Fibroblast of mammary gland (primary cell): ENCODE measurements around the gene ZNF436.
"Not testable (repeated sequence)": the region's sequence is repeated elsewhere in the genome, so short reads cannot be mapped to it uniquely, and the experiment has no call there.

Experiments
- DNase-seq: peaks from one replicate; pipeline ENCODE4 v3.0.0-alpha.2; 2010; ENCODE audit warnings: low read depth
- H3K4me3 ChIP-seq: 2 replicates; pipeline ENCODE4 v1.5.1; 2011; ENCODE audit warnings: low read depth, mild to moderate bottlenecking, low read length, moderate library complexity; ENCODE audit not compliant: control insufficient read depth
- CTCF ChIP-seq: conservative IDR thresholded peaks from 2 replicates; pipeline ENCODE4 v1.5.1; 2011; ENCODE audit warnings: low read depth, low read length, inconsistent platforms; ENCODE audit not compliant: control insufficient read depth, insufficient read depth

Gene ZNF436

GRCh38 chr1:23322770-23323169, 46.9 kb downstream of the ZNF436 start:
- no peak for DNase-seq
- no peak for TF ChIP-seq CTCF
- no peak overlapping the region for H3K4me3 ChIP-seq

- H3K4me3 ChIP-seq, DNase-seq: not testable (repeated sequence)
Measured at GRCh38 chr1:23310280-23310679, 59.4 kb downstream of the ZNF436 start.
